IMR-90 (cell line): ENCODE results near the gene MAN2C1. TPM values are rescaled to one million over a fixed set of nuclear protein-coding genes. Genes with fewer than 3 reads are reported as not detected.
"Not testable (repeated sequence)": the region's sequence is repeated elsewhere in the genome, so short reads cannot be mapped to it uniquely, and the experiment has no call there.

ENCODE experiments used
- ATAC-seq: fragments of 200-7000 bp; cut with Tn5 transposase; 2 replicates; pipeline ENCODE4 v1.9.1; 2020; ENCODE audit warnings: low read depth, mild to moderate bottlenecking, moderate library complexity
- BruUV-seq: library from RNA; stranded (reverse); fragments of 400-500 nt; replicated peaks from 2 replicates; lab custom pipeline; 2021; lab: Mats Ljungman, UMichigan
- CTCF ChIA-PET: fragments of 300-600 bp; formaldehyde crosslinking; extraction: SDS; loops from one replicate; lab custom pipeline; 2021; ENCODE audit warnings: antibody characterized with exemption; lab: Yijun Ruan, JAX
- POLR2A ChIA-PET: fragments of 300-600 bp; sonication (Branson Sonifier 250); formaldehyde crosslinking; loops from one replicate; lab custom pipeline; 2022; ENCODE audit warnings: antibody characterized with exemption; ENCODE audit not compliant: unreplicated experiment; lab: Charles Lee
- DNase-seq: peaks from one replicate; pipeline ENCODE4 v3.0.0; 2013
- H2AFZ ChIP-seq: replicated peaks from 2 replicates; pipeline ENCODE3; 2013; ENCODE audit warnings: low read length, mild to moderate bottlenecking; ENCODE audit not compliant: poor library complexity
- H2AK5ac ChIP-seq: 2 replicates; pipeline ENCODE4 v1.6.1; 2013; ENCODE audit warnings: low read depth, low read length, inconsistent platforms
- H2AK9ac ChIP-seq: replicated peaks from 2 replicates; pipeline ENCODE3; 2013; ENCODE audit warnings: mild to moderate bottlenecking, low read depth, low read length, moderate library complexity; ENCODE audit not compliant: poor library complexity
- H2BK120ac ChIP-seq: 2 replicates; pipeline ENCODE4 v1.6.1; 2013; ENCODE audit warnings: low read depth, low read length, inconsistent platforms
- H2BK15ac ChIP-seq: 3 replicates; pipeline ENCODE4 v1.6.1; 2013; ENCODE audit warnings: low read depth, low read length, inconsistent platforms
- H2BK20ac ChIP-seq: 2 replicates; pipeline ENCODE4 v1.6.1; 2013; ENCODE audit warnings: low read depth, mild to moderate bottlenecking, inconsistent platforms, low read length, moderate library complexity
- H2BK5ac ChIP-seq: 2 replicates; pipeline ENCODE4 v1.6.1; 2013; ENCODE audit warnings: mild to moderate bottlenecking, low read depth, low read length, inconsistent platforms; ENCODE audit not compliant: poor library complexity, severe bottlenecking
- H3K14ac ChIP-seq: replicated peaks from 2 replicates; pipeline ENCODE4 v1.6.1; 2013; ENCODE audit warnings: low read depth, low read length, inconsistent platforms
- H3K18ac ChIP-seq: 2 replicates; pipeline ENCODE4 v1.6.1; 2013; ENCODE audit warnings: low read depth, low read length, control low read depth
- H3K23ac ChIP-seq: 2 replicates; pipeline ENCODE4 v1.6.1; 2013; ENCODE audit warnings: low read depth, low read length, inconsistent platforms
- H3K27ac ChIP-seq: 2 replicates; pipeline ENCODE4 v1.5.1; 2013; ENCODE audit warnings: mild to moderate bottlenecking, control low read depth, low read length; ENCODE audit not compliant: insufficient read depth
- H3K27me3 ChIP-seq: 2 replicates; pipeline ENCODE4 v1.6.1; 2013; ENCODE audit warnings: low read length; ENCODE audit not compliant: control insufficient read depth, insufficient read depth
- H3K36me3 ChIP-seq: 2 replicates; pipeline ENCODE4 v1.6.1; 2013; ENCODE audit warnings: low read length, mixed read lengths; ENCODE audit not compliant: control insufficient read depth, insufficient read depth
- H3K4ac ChIP-seq: 2 replicates; pipeline ENCODE4 v1.6.1; 2013; ENCODE audit warnings: low read depth, low read length, inconsistent platforms
- H3K4me1 ChIP-seq: 2 replicates; pipeline ENCODE4 v1.6.1; 2013; ENCODE audit warnings: low read length, mixed read lengths; ENCODE audit not compliant: control insufficient read depth, insufficient read depth
- H3K4me2 ChIP-seq: 2 replicates; pipeline ENCODE4 v1.6.1; 2013; ENCODE audit warnings: low read depth, mild to moderate bottlenecking, control low read depth, low read length, moderate library complexity
- H3K4me3 ChIP-seq: 2 replicates; pipeline ENCODE4 v1.5.1; 2013; ENCODE audit warnings: low read depth, mild to moderate bottlenecking, control low read depth, low read length, moderate library complexity; ENCODE audit not compliant: insufficient read depth
- H3K56ac ChIP-seq: 2 replicates; pipeline ENCODE4 v1.6.1; 2013; ENCODE audit warnings: low read length, inconsistent platforms; ENCODE audit not compliant: insufficient read depth; ENCODE audit errors: extremely low read depth
- H3K79me1 ChIP-seq, 2 experiments: 2 replicates each; pipeline ENCODE4 v1.6.1; 2013; ENCODE audit warnings: low read length in 2 of 2, inconsistent platforms in 1 of 2, low read depth in 1 of 2
- H3K9ac ChIP-seq: 2 replicates; pipeline ENCODE4 v1.6.1; 2013; ENCODE audit warnings: low read depth, low read length, control low read depth
- H3K9me1 ChIP-seq: 2 replicates; pipeline ENCODE4 v1.6.1; 2013; ENCODE audit warnings: low read length, inconsistent platforms; ENCODE audit not compliant: insufficient read depth
- H3K9me3 ChIP-seq: 2 replicates; pipeline ENCODE4 v1.6.1; 2013; ENCODE audit warnings: low read length; ENCODE audit not compliant: control insufficient read depth, insufficient read depth
- H4K20me1 ChIP-seq: 2 replicates; pipeline ENCODE4 v1.6.1; 2013; ENCODE audit warnings: low read length, inconsistent platforms; ENCODE audit not compliant: insufficient read depth
- H4K5ac ChIP-seq: 2 replicates; pipeline ENCODE4 v1.6.1; 2013; ENCODE audit warnings: mild to moderate bottlenecking, low read depth, low read length, control low read depth
- H4K8ac ChIP-seq, 2 experiments: 2 replicates each; pipeline ENCODE4 v1.6.1; 2013; ENCODE audit warnings: low read depth in 2 of 2, low read length in 2 of 2, control low read depth in 1 of 2, inconsistent platforms in 1 of 2
- H4K91ac ChIP-seq: 2 replicates; pipeline ENCODE4 v1.6.1; 2013; ENCODE audit warnings: low read depth, low read length, inconsistent platforms; ENCODE audit not compliant: insufficient read depth
- WGBS, 2 experiments: methylation state at CpG; one replicate each; pipeline versions ENCODE4 v1.1.5 to v1.1.7; 2013; ENCODE audit warnings: missing lambda C conversion rate in 2 of 2; ENCODE audit not compliant: insufficient read length in 1 of 2; ENCODE audit errors: extremely low coverage in 2 of 2; 5-methylcytosine and 5-hydroxymethylcytosine counted together
- dilution Hi-C: fragments of 300-500 bp; cut with HindIII; formaldehyde crosslinking; loops from one replicate; pipeline ENCODE4 v1.14.3; 2018; ENCODE audit warnings: low sequenced_read_pairs; ENCODE audit not compliant: unreplicated experiment
- in situ Hi-C: fragments of 300-500 bp; cut with MboI; formaldehyde crosslinking; loops from 3 replicates; pipeline ENCODE4 v1.14.3; 2019; ENCODE audit warnings: low sequenced_read_pairs, inconsistent platforms, mixed read lengths
- intact Hi-C: fragments of 100-400 bp; cut with micrococcal nuclease; formaldehyde crosslinking; loops from 2 replicates; pipeline ENCODE4 v1.10.0; 2022
- polyA plus RNA-seq, 3 experiments: library from polyadenylated mRNA; depleted of rRNA; stranded (reverse); fragments of >200 nt; gene quantifications; 2 replicates each; pipeline ENCODE4 v1.2.3, GENCODE V29; 2012; ENCODE audit warnings: low replicate concordance in 1 of 3
- total RNA-seq: library from RNA; depleted of rRNA; stranded (reverse); fragments of >200 nt; gene quantifications from 2 replicates; pipeline ENCODE4 v1.2.3, GENCODE V29; 2012

MAN2C1 gene
- total and polyA plus RNA-seq, 2 of the 4 experiments (the other 2 are of a cell fraction): 34.8 to 153 TPM

DNA sequence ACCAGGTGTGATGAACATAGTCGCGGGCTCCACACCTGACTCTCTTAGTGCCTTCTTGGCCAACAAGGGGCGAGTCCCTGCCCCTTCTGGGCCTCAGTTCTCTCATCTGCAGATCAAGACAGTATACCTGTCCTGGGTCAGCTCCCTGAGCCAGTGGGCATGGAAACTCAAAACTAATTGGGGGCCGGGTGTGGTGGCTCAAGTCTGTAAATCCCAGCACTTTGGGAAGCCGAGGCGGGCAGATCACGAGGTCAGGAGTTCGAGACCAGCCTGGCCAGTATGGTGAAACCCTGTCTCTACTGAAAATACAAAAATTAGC is 19.1 kb downstream of the MAN2C1 start:
- H3K9ac ChIP-seq, CTCF ChIA-PET, H4K8ac ChIP-seq, H3K9me3 ChIP-seq, H3K27ac ChIP-seq, H3K4me1 ChIP-seq, H3K56ac ChIP-seq, H2BK15ac ChIP-seq, H3K23ac ChIP-seq, H4K20me1 ChIP-seq, BruUV-seq, ATAC-seq, H2BK20ac ChIP-seq, H3K4me3 ChIP-seq, H3K4me2 ChIP-seq, dilution Hi-C loops, H3K18ac ChIP-seq, H3K36me3 ChIP-seq, H2AK5ac ChIP-seq, H2AK9ac ChIP-seq, H3K27me3 ChIP-seq, POLR2A ChIA-PET, H4K5ac ChIP-seq, H2BK120ac ChIP-seq, H3K79me1 ChIP-seq, in situ Hi-C loops, DNase-seq, H3K14ac ChIP-seq, H2BK5ac ChIP-seq, H3K4ac ChIP-seq, H4K91ac ChIP-seq, intact Hi-C loops: not testable (repeated sequence)
- Histone ChIP-seq H2AFZ (peak overlapping the region; percentile 47), H3K9me1 (peaks cover 20% of the 10 kb centered on the region)
- WGBS, 2 experiments: 85% methylated on average over 4 of the region's 8 CpGs; no CpG with 5 or more reads in 1 of the 2 experiments
